Erythroblast (primary cell): ENCODE measurements around the gene RAD54L2.

ENCODE experiments used
- GATA1 ChIP-seq: IDR thresholded peaks from 2 replicates; pipeline ENCODE4 v1.6.1; 2011; ENCODE audit warnings: low read depth, mild to moderate bottlenecking, control low read depth, low read length, moderate library complexity
- POLR2A ChIP-seq: IDR thresholded peaks from 2 replicates; pipeline ENCODE4 v1.6.1; 2011; ENCODE audit warnings: mild to moderate bottlenecking, low read length

- TF ChIP-seq POLR2A (peak; percentile 54), GATA1 (no peak)
These were observed 39.4 kb upstream of the RAD54L2 start for GRCh38 chr3:51498876-51499738.
